Measurements from ENCODE around the gene TBXAS1.

- TF ChIP-seq, protein P1, sequence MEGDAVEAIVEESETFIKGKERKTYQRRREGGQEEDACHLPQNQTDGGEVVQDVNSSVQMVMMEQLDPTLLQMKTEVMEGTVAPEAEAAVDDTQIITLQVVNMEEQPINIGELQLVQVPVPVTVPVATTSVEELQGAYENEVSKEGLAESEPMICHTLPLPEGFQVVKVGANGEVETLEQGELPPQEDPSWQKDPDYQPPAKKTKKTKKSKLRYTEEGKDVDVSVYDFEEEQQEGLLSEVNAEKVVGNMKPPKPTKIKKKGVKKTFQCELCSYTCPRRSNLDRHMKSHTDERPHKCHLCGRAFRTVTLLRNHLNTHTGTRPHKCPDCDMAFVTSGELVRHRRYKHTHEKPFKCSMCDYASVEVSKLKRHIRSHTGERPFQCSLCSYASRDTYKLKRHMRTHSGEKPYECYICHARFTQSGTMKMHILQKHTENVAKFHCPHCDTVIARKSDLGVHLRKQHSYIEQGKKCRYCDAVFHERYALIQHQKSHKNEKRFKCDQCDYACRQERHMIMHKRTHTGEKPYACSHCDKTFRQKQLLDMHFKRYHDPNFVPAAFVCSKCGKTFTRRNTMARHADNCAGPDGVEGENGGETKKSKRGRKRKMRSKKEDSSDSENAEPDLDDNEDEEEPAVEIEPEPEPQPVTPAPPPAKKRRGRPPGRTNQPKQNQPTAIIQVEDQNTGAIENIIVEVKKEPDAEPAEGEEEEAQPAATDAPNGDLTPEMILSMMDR (IDR thresholded peaks at IDR 0.05), result no peak
- TF ChIP-seq POLR2A (IDR thresholded peaks at IDR 0.05), result no peak
Observed at GRCh38 chr7:139854124-139854511, 25.1 kb downstream of the TBXAS1 start.
